ENCODE results near the gene TMED1. TPM values are rescaled to one million over a fixed set of nuclear protein-coding genes. Genes with fewer than 3 reads are reported as not detected.

TMED1 gene
- total and polyA plus RNA-seq, 9 of the 15 experiments (the other 6 are each of a cell fraction or from before 2014, with no cell fraction given): 0.86 to 30.2 (median 23.5) TPM

GRCh38 chr19:10864538-10864899, 28.5 kb upstream of the TMED1 start (continued):
- TF ChIP-seq ZNF449 (CRISPR knock-in tag; IDR thresholded peaks at IDR 0.05) (no peak), MAFK (IDR thresholded peaks at IDR 0.05; ENCODE audit: low read length) (no peak), NR4A1 (CRISPR knock-in tag; IDR thresholded peaks at IDR 0.05) (no peak), NR4A1 (tag; IDR thresholded peaks at IDR 0.05) (no peak), PPARD (CRISPR knock-in tag; IDR thresholded peaks at IDR 0.05) (no peak), ZNF146 (CRISPR knock-in tag; IDR thresholded peaks at IDR 0.05; ENCODE audit: unreplicated experiment) (no peak), HLTF (IDR thresholded peaks at IDR 0.05) (0 out of 2 replicates have a peak, but pooled peaks have one; percentile 12), TCF3 (CRISPR knock-in tag; IDR thresholded peaks at IDR 0.05) (no peak), HCFC1 (IDR thresholded peaks at IDR 0.05; ENCODE audit: low read depth, low read length) (0 out of 2 replicates have a peak, but pooled peaks have one; percentile 29), STAT5B (CRISPR knock-in tag; IDR thresholded peaks at IDR 0.05) (no peak), SRSF7 (optimal IDR thresholded peaks at IDR 0.05; ENCODE audit: low read depth, low read length) (no peak), PHB2 (IDR thresholded peaks at IDR 0.05; ENCODE audit: low read depth) (no peak), E2F1 (CRISPR knock-in tag; IDR thresholded peaks at IDR 0.05) (no peak), ZNF121 (CRISPR knock-in tag; conservative IDR thresholded peaks at IDR 0.05) (no peak), BRD4 (IDR thresholded peaks at IDR 0.05) (no peak), CEBPG (CRISPR knock-in tag; IDR thresholded peaks at IDR 0.05) (no peak), CEBPG (tag; conservative IDR thresholded peaks at IDR 0.05 in 1 of 2, IDR thresholded peaks at IDR 0.05 in 1 of 2) (no peak), MIER1 (IDR thresholded peaks at IDR 0.05; ENCODE audit: low read depth) (no peak), RCOR1 (IDR thresholded peaks at IDR 0.05; ENCODE audit: borderline replicate concordance in 1 of 2, low read depth in 2 of 2, low read length in 2 of 2) (peak in 1 of 2 experiments; percentile 75; a peak in 2 of 4 replicates), BACH1 (tag; IDR thresholded peaks at IDR 0.05) (no peak), ZMIZ1 (IDR thresholded peaks at IDR 0.05; ENCODE audit: low read depth in 2 of 2, low read length in 2 of 2) (no peak), ZNF280B (CRISPR knock-in tag; IDR thresholded peaks at IDR 0.05) (no peak), HDAC6 (IDR thresholded peaks at IDR 0.05; ENCODE audit: low read depth, low read length) (no peak), PHF20 (IDR thresholded peaks at IDR 0.05; ENCODE audit: partially characterized antibody) (no peak), ELF2 (CRISPR knock-in tag; IDR thresholded peaks at IDR 0.05) (no peak)

All from K562 (cell line).